Measurements from ENCODE around the gene LIMCH1. TPM values are rescaled to one million over a fixed set of nuclear protein-coding genes. Genes with fewer than 3 reads are reported as not detected.
"Not testable (repeated sequence)": the region's sequence is repeated elsewhere in the genome, so short reads cannot be mapped to it uniquely, and the experiment has no call there.

Gene LIMCH1, protein sequence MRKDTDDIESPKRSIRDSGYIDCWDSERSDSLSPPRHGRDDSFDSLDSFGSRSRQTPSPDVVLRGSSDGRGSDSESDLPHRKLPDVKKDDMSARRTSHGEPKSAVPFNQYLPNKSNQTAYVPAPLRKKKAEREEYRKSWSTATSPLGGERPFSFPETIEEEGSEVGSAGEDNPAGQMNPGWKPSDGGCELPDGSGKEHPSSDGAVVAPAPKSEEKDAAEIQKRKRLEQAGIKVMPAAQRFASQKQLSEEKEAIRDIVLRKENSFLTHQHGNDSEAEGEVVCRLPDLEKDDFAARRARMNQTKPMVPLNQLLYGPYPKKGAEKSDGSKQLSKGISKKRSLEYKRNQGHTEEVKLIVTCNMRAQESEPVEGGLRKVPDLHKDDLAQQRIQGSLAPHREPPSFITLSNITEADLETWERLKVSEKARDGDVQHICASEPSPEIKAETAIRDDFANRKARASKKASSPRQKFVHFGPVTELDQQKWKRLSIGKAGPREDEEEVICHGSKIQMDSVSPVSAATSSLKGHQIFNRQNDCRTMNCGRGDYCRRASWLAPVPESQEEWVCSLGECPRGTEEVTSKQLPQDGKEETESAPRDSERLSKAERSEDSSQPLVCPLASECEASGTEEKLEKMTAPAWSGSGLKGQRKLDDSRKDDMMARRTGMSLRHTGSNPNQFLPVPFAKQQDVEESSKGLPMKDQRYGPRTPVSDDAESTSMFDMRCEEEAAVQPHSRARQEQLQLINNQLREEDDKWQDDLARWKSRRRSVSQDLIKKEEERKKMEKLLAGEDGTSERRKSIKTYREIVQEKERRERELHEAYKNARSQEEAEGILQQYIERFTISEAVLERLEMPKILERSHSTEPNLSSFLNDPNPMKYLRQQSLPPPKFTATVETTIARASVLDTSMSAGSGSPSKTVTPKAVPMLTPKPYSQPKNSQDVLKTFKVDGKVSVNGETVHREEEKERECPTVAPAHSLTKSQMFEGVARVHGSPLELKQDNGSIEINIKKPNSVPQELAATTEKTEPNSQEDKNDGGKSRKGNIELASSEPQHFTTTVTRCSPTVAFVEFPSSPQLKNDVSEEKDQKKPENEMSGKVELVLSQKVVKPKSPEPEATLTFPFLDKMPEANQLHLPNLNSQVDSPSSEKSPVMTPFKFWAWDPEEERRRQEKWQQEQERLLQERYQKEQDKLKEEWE (N-terminal part only)
- 1.5 and 4.4 TPM in 2 replicates for total RNA-seq (2012; rRNA removed)

DNA sequence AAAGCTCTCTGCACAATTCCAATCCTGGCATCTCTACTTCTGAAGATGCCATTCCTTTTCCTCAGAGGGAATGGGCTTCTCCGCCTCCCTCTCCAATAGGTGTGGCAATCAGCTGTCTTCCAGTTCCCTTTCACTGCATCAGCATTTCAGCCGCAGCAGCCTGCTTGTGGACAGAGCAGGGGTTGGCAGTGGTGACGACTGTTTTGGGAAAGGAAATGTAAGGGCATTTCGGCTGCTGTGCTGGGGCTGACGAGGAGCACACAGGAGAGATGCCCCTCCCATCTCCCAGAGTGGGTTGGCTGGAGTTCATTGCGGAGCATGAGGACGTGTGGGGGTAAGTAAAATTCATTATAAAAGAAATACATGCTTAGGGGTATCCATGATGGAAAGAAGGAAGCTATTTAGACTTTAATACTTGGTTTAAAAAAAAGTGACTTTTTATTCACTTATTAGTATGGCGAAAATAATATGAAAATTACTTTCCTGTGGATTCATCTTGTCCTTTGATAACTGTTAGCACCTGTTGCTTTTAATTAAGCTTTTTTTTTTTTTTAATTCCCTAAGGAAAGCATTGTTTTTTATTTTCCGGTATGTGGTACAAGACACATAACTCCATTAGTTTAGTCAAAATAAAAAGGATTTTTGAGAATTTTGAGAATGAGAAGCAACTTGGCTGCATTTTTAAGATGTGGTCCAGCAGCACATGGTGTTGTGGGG is at the start of gene LIMCH1:
Gene LIMCH1 (plus strand): TSS at position 141 of the 717 bp plus-strand sequence. CDS start 67,839 bp downstream, outside the sequence.
- peak within 1 kb of the TSS; percentile 27 for H3K4me3 ChIP-seq (ENCODE audit: low read length)
- peak within 1 kb of the TSS; percentile 4 for H3K4me2 ChIP-seq (ENCODE audit: low read length)
- H3K36me3 ChIP-seq (ENCODE audit: insufficient read depth, low read length): no peaks in the 10 kb centered on the region
- H3K9me3 ChIP-seq (replicated peaks; ENCODE audit: low read length): no peaks in the 10 kb centered on the region
- H3K4me1 ChIP-seq (ENCODE audit: control insufficient read depth, insufficient read depth, low read length): peaks cover 9% of the 10 kb centered on the region
- peaks cover 27% of the 10 kb centered on the region for H3K27me3 ChIP-seq (ENCODE audit: control insufficient read depth, insufficient read depth, low read length)
- peak within 1 kb of the TSS; percentile 18 for H3K9ac ChIP-seq (ENCODE audit: low read depth, low read length)

DNA sequence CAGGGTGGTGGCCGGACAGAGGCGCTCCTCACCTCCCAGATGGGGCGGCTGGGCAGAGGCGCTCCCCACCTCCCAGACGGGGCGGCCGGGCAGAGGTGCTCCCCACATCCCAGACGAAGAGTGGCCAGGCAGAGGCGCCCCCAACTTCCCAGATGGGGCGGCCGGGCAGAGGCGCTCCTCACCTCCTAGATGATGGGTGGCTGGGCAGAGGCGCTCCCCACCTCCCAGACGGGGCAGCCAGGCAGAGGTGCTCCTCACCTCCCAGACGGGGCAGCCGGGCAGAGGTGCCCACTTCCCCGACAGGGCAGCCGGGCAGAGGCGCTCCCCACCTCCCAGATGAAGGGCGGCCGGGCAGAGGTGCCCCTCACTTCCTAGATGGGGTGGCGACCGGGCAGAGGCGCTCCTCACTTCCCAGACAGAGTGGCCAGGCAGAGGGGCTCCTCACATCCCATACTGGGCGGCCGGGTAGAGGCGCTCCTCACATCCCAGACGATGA is 46.8 kb upstream of the LIMCH1 start:
- not testable (repeated sequence) for H3K4me2 ChIP-seq (ENCODE audit: low read length); H3K9me3 ChIP-seq (replicated peaks; ENCODE audit: low read length); H3K27me3 ChIP-seq (ENCODE audit: control insufficient read depth, insufficient read depth, low read length); H3K4me3 ChIP-seq (ENCODE audit: low read length); H3K9ac ChIP-seq (ENCODE audit: low read depth, low read length); H3K4me1 ChIP-seq (ENCODE audit: control insufficient read depth, insufficient read depth, low read length); H3K36me3 ChIP-seq (ENCODE audit: insufficient read depth, low read length)

DNA sequence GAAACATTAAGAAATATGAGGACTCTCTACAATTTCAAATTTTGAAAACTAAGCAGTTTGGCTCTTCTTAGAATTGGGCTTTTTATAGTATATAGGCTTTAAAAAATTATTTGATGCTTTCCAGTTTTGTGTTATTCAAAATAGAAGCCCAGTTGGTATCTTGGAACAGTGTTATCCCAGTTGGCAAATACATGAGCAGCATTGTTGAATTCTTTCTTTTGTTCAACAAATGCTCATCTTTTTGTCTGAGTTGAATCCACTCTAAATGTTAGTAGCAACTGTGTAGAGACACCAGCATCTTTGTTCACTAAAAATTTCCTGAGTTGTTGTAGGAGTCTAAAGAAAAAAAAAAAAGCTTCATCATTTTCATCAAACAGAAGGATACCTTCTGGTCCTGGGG is 41.0 kb upstream of the LIMCH1 start:
- H3K9me3 ChIP-seq (replicated peaks; ENCODE audit: low read length): no peaks in the 10 kb centered on the region
- H3K4me1 ChIP-seq (ENCODE audit: control insufficient read depth, insufficient read depth, low read length): no peaks in the 10 kb centered on the region
- H3K27me3 ChIP-seq (ENCODE audit: control insufficient read depth, insufficient read depth, low read length): peaks cover 15% of the 10 kb centered on the region
- H3K4me3 ChIP-seq (ENCODE audit: low read length): no peak overlapping the region
- no peak overlapping the region for H3K4me2 ChIP-seq (ENCODE audit: low read length)
- H3K9ac ChIP-seq (ENCODE audit: low read depth, low read length): no peak overlapping the region
- H3K36me3 ChIP-seq (ENCODE audit: insufficient read depth, low read length): no peaks in the 10 kb centered on the region

DNA sequence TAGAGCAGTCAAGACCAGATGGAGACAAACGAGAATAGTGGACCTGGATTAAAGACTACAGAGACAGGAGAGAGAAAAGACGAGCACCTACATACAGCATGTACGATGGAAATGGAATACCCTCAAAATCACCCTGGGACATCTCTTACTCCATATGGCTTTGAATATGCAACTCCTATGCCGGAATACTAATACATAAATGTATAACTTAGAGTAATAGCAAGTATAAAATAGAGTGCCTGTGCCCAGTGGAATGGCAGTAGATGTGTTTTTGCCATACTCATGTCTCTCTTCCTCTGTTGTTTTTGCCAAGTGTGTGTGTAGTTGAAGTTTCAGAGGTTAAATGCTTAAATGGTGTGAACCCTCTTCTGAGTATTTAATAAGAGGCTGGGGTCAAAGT is 39.8 kb upstream of the LIMCH1 start:
- Histone ChIP-seq H3K4me1 (ENCODE audit: control insufficient read depth, insufficient read depth, low read length) (no peaks in the 10 kb centered on the region), H3K4me3 (ENCODE audit: low read length) (no peak overlapping the region), H3K27me3 (ENCODE audit: control insufficient read depth, insufficient read depth, low read length) (peaks cover 15% of the 10 kb centered on the region), H3K9ac (ENCODE audit: low read depth, low read length) (no peak overlapping the region), H3K9me3 (replicated peaks; ENCODE audit: low read length) (no peaks in the 10 kb centered on the region), H3K4me2 (ENCODE audit: low read length) (no peak overlapping the region), H3K36me3 (ENCODE audit: insufficient read depth, low read length) (no peaks in the 10 kb centered on the region)

DNA sequence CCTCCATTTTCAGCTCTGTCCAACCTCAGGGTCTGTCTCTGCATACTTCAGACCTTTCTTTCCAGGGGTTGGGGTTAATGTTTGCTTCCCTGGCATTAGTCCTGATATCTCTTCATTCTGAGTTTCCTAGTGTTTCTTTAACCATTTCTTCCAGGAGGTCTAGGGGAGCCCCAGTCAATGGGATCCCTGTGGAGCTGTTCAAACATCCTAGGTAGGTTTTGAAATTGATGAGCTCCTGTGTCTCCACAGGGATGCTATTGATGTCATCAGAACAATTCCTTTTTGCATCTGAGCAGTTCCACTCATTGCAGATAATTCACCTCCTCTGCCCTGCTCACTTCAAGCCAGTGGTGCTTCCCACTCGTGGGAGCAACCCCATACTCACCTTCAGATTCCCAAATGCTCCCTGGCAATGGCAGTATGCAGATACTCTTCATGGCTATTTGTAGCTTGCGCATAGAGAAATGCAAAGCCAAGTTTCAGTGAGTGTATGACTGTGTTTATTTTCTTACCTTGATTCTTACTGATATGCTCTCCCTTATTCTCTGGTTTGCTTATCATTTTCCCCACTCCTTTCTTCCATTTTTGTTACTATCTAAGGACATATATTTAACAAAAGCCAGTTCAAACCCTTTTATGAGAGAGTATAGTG is 33.7 kb upstream of the LIMCH1 start:
- no peaks in the 10 kb centered on the region for H3K36me3 ChIP-seq (ENCODE audit: insufficient read depth, low read length)
- peaks cover 22% of the 10 kb centered on the region for H3K4me1 ChIP-seq (ENCODE audit: control insufficient read depth, insufficient read depth, low read length)
- no peak overlapping the region for H3K4me2 ChIP-seq (ENCODE audit: low read length)
- H3K9me3 ChIP-seq (replicated peaks; ENCODE audit: low read length): no peaks in the 10 kb centered on the region
- H3K4me3 ChIP-seq (ENCODE audit: low read length): no peak overlapping the region
- H3K27me3 ChIP-seq (ENCODE audit: control insufficient read depth, insufficient read depth, low read length): no peaks in the 10 kb centered on the region
- no peak overlapping the region for H3K9ac ChIP-seq (ENCODE audit: low read depth, low read length)

DNA sequence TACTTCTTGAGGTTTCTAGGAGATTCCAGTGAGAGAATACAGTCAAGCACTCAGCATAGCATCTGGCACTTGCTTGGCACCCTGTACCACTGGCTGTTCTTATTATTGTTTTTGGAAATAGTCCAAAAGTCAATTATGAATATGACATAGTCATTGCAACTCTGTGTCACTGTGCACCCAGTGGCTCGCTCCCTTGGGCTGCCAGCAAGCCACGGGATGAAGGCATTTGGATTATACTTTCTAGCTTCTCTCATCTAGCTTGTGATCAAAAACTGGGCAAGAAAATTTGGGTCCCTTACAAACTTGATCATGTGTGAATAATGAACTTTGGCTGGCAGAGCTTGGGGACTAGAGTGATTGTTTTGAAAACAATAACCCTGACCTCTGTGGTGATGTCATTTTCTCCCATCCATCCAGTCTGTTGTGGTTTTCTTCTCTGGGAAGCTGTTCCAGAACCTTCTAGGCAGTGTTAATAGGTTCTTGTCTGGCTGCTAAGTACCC is 32.7 kb upstream of the LIMCH1 start:
- H3K9me3 ChIP-seq (replicated peaks; ENCODE audit: low read length): no peaks in the 10 kb centered on the region
- no peaks in the 10 kb centered on the region for H3K36me3 ChIP-seq (ENCODE audit: insufficient read depth, low read length)
- H3K4me3 ChIP-seq (ENCODE audit: low read length): no peak overlapping the region
- no peak overlapping the region for H3K9ac ChIP-seq (ENCODE audit: low read depth, low read length)
- H3K4me2 ChIP-seq (ENCODE audit: low read length): no peak overlapping the region
- no peaks in the 10 kb centered on the region for H3K27me3 ChIP-seq (ENCODE audit: control insufficient read depth, insufficient read depth, low read length)
- peaks cover 22% of the 10 kb centered on the region for H3K4me1 ChIP-seq (ENCODE audit: control insufficient read depth, insufficient read depth, low read length)

DNA sequence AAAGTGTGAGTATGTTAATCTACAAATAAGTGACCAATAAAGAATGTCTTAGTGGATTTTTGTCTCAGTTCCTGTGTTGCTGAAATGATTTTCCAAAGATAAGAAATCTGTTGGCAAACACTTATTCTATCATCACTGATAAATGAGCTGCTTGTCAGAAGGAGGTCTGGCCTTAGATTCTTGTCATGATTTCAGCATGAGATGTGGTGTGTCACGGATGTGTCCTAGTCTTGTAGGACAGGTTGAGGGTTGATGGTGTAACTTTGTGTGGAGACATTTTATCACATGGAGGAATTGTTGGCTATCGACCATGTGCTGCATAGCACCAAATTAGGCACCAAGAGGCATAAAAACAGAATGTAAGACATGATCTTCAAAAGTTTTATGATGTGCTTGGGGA is 31.8 kb upstream of the LIMCH1 start:
- peaks cover 22% of the 10 kb centered on the region for H3K4me1 ChIP-seq (ENCODE audit: control insufficient read depth, insufficient read depth, low read length)
- H3K36me3 ChIP-seq (ENCODE audit: insufficient read depth, low read length): no peaks in the 10 kb centered on the region
- H3K4me3 ChIP-seq (ENCODE audit: low read length): no peak overlapping the region
- H3K9me3 ChIP-seq (replicated peaks; ENCODE audit: low read length): no peaks in the 10 kb centered on the region
- no peak overlapping the region for H3K9ac ChIP-seq (ENCODE audit: low read depth, low read length)
- H3K27me3 ChIP-seq (ENCODE audit: control insufficient read depth, insufficient read depth, low read length): no peaks in the 10 kb centered on the region
- H3K4me2 ChIP-seq (ENCODE audit: low read length): no peak overlapping the region

DNA sequence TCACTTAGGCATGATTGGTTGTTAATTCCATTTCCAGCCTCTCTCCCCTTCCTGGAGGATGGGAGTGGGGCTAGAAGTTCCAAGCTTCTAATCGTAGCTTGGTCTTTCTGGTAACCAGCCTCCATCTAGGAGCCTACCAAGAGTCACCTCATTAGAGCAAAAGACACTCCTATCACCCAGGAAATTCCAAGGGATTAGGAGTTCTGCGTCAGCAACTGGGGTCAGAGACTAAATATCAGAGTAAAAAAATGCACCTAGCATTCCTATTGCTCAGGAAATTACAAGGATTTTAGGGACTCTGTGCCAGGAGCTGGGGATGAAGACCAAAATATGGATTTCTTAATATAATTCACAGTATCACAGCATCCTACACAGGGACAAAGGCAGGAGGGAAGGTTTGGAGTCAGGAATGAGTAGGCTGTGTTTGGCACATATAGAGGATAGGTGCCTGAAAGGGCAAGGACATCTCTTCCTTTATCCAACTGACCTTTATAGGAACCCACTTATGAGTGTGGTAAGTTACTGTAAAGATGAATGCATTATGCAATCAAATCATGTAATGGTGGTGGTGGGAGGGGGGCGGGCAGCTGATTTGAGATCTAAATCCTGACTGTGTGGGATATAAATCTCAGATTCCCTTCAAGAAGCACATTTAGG is 30.5 kb upstream of the LIMCH1 start:
- Histone ChIP-seq H3K27me3 (ENCODE audit: control insufficient read depth, insufficient read depth, low read length) (no peaks in the 10 kb centered on the region), H3K9me3 (replicated peaks; ENCODE audit: low read length) (no peaks in the 10 kb centered on the region), H3K9ac (ENCODE audit: low read depth, low read length) (peak overlapping the region; percentile 30), H3K4me1 (ENCODE audit: control insufficient read depth, insufficient read depth, low read length) (peaks cover 22% of the 10 kb centered on the region), H3K4me3 (ENCODE audit: low read length) (no peak overlapping the region), H3K4me2 (ENCODE audit: low read length) (peak overlapping the region; percentile 54), H3K36me3 (ENCODE audit: insufficient read depth, low read length) (no peaks in the 10 kb centered on the region)

DNA sequence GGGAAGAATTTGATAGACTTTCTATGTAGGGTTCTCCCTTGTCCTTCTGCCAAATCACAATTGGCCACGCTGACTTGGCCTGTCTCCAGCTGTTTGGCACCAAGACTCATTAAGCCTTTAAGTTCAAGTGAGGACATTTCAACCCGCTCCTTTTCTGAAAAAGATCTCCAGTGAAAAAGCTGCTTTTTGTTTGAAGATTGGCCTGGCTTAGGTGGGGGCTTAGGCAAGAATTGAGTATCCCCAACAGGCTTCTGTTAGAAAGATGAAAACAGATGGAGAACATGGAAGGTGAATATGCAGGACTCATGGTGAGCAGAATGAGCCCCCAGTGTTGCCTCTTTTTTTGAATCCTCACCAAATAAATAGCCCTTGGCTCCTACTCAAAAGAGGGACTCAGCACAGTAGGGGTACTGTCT is 28.5 kb upstream of the LIMCH1 start:
- H3K4me1 ChIP-seq (ENCODE audit: control insufficient read depth, insufficient read depth, low read length): peaks cover 22% of the 10 kb centered on the region
- H3K9ac ChIP-seq (ENCODE audit: low read depth, low read length): no peak overlapping the region
- no peak overlapping the region for H3K4me3 ChIP-seq (ENCODE audit: low read length)
- H3K4me2 ChIP-seq (ENCODE audit: low read length): no peak overlapping the region
- no peaks in the 10 kb centered on the region for H3K9me3 ChIP-seq (replicated peaks; ENCODE audit: low read length)
- no peaks in the 10 kb centered on the region for H3K27me3 ChIP-seq (ENCODE audit: control insufficient read depth, insufficient read depth, low read length)
- no peaks in the 10 kb centered on the region for H3K36me3 ChIP-seq (ENCODE audit: insufficient read depth, low read length)

DNA sequence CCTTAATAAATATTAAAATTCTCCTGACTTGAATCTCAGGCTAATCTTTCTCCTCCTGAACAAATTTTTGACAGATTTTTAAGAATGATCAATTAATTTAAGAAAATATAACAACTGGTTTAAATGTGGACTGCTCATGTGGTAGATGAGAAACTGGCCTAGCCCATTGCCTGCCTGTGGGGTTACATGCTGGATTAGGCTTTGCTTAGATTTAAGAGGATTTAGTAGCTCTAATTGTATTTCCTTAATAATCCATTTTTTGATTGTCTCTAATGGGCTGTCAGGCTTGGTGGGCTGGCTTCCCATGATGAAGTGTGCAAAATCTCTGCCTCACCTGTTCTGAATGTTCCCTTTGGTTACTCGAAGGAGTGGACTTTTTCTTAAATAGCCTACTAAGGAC is 27.8 kb upstream of the LIMCH1 start:
- Histone ChIP-seq H3K4me3 (ENCODE audit: low read length) (no peak overlapping the region), H3K4me2 (ENCODE audit: low read length) (no peak overlapping the region), H3K36me3 (ENCODE audit: insufficient read depth, low read length) (no peaks in the 10 kb centered on the region), H3K9me3 (replicated peaks; ENCODE audit: low read length) (no peaks in the 10 kb centered on the region), H3K27me3 (ENCODE audit: control insufficient read depth, insufficient read depth, low read length) (no peaks in the 10 kb centered on the region), H3K4me1 (ENCODE audit: control insufficient read depth, insufficient read depth, low read length) (peaks cover 20% of the 10 kb centered on the region), H3K9ac (ENCODE audit: low read depth, low read length) (no peak overlapping the region)
